Motor neuron (in vitro differentiated cells): ENCODE data around the gene PTBP3. TPM values are rescaled to one million over a fixed set of nuclear protein-coding genes. Genes with fewer than 3 reads are reported as not detected.
A peak's percentile ranks its signal among the peaks of the same experiment; 100 is the strongest.

Source experiments
- ATAC-seq, 8 experiments: fragments of 200-7000 bp; cut with Tn5 transposase; replicated peaks in 6 of 8; 2 replicates each; pipeline ENCODE4 v1.8.0; 2021; ENCODE audit warnings: mild to moderate bottlenecking in 8 of 8, moderate library complexity in 8 of 8
- H3K27ac ChIP-seq, 2 donors: fragments of 250-450 bp; sonication (Bioruptor Pico); 2 replicates each; pipeline ENCODE4 v1.9.0; 2021; ENCODE audit warnings: antibody characterized with exemption in 2 of 2, mild to moderate bottlenecking in 2 of 2, moderate library complexity in 1 of 2
- H3K4me1 ChIP-seq, 2 donors: fragments of 250-450 bp; sonication (Bioruptor Pico); replicated peaks in 1 of 2; 2 replicates each; pipeline ENCODE4 v1.6.1; 2021; ENCODE audit warnings: antibody characterized with exemption in 2 of 2, mild to moderate bottlenecking in 2 of 2, moderate library complexity in 1 of 2
- H3K4me3 ChIP-seq, 5 donors: fragments of 250-450 bp; sonication (Bioruptor Pico); 2 replicates each; pipeline ENCODE4 v1.9.0; 2021; ENCODE audit warnings: antibody characterized with exemption in 5 of 5, mild to moderate bottlenecking in 5 of 5, moderate library complexity in 4 of 5
- WGBS, 10 experiments: fragments of 450-650 bp; shearing (Covaris generic); methylation state at CpG; one replicate each; pipeline ENCODE4 v1.0.0; 2022; 5-methylcytosine and 5-hydroxymethylcytosine counted together
- in situ Hi-C, 9 experiments: fragments of 400-800 bp; cut with MboI; loops; one replicate each; pipeline ENCODE4 v1.15.0; 2021; ENCODE audit warnings: low sequenced_read_pairs in 9 of 9, low pct_unique_long_range_greater_than_20kb in 2 of 9; ENCODE audit not compliant: unreplicated experiment in 9 of 9
- total RNA-seq, 8 experiments: library from RNA; unstranded; fragments of 300-600 nt; gene quantifications; 2 replicates each; pipeline versions ENCODE4 v1.2.3 to v1.2.4, GENCODE V29; 2022

The PTBP3 gene, protein sequence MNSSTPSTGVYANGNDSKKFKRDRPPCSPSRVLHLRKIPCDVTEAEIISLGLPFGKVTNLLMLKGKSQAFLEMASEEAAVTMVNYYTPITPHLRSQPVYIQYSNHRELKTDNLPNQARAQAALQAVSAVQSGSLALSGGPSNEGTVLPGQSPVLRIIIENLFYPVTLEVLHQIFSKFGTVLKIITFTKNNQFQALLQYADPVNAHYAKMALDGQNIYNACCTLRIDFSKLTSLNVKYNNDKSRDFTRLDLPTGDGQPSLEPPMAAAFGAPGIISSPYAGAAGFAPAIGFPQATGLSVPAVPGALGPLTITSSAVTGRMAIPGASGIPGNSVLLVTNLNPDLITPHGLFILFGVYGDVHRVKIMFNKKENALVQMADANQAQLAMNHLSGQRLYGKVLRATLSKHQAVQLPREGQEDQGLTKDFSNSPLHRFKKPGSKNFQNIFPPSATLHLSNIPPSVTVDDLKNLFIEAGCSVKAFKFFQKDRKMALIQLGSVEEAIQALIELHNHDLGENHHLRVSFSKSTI
- 10 to 100 TPM; 17.9 to 57.0 (median 26.1) TPM for total RNA-seq

DNA sequence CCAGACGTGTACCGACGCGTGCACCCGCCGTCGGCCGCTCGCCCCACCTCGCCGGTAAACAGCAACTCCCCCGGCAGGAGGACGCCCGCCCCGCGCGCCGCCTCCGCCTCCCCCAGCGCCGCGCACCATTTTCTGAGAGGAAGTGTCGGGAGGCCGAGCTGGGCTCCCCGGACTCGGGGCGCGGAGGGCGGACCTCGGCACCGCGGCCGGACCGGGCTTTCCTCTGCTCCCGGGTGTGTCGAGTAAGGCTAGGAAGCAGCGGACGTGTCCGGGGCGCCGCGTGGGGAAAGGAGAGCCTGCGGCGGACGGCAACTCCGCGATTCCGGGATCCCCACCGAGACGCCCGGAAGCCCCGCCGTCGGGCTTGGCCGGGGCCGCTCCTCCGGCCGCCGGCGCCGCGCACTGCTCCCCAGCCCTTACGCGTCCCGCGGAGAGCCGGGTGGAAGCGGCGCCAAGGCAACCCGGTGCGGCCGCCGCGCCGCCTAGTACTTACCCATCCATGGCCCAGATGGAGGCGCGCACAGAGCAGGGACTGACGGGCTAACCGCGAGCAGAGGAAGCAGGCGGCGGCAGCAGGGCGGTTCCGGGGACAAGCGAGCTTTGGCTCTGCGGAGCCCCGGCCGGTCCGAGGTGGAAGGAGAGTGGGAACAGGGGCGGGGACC lies at the start of gene PTBP3:
PTBP3 (minus strand) TSS at position 643 of the 662 bp plus-strand sequence. CDS start 35,754 bp downstream, outside the sequence.
- peak; percentile 68 to 85 (median 80) for ATAC-seq
- in situ Hi-C loops: no loop called here
- Histone ChIP-seq H3K4me3 (peak within 1 kb of the TSS; percentile 79 to 96 (median 87)), H3K4me1 (peaks cover 0 to 14% of the 10 kb centered on the region in 2 donors), H3K27ac (peak within 1 kb of the TSS; percentile 88 to 89)
- 0% methylated on average over 1 to 17 of the region's 90 CpGs; no CpG with 5 or more reads in 7 of the 10 experiments for WGBS, 10 experiments

GRCh38 chr9:112382501-112383364 lies 49.3 kb upstream of the PTBP3 start:
- in situ Hi-C loops: loop anchor here in 1 of 9 experiments (10.0 kb wide), 1 partner anchor 62 kb away; no protein-coding TSS in a partner anchor
- no peak for ATAC-seq
- Histone ChIP-seq H3K4me1 (peaks cover 6 to 11% of the 10 kb centered on the region in 2 donors), H3K27ac (no peak overlapping the region), H3K4me3 (no peak overlapping the region)
- WGBS, 10 experiments: 72 to 100% (median 90%) methylated on average over 3 to 11 of the region's 11 CpGs

GRCh38 chr9:112382066-112382465 lies 48.6 kb upstream of the PTBP3 start:
- ATAC-seq: no peak
- 93 to 100% (median 95%) methylated on average over 1 to 7 of the region's 7 CpGs; no CpG with 5 or more reads in 1 of the 10 experiments for WGBS, 10 experiments
- in situ Hi-C loops: loop anchor here in 1 of 9 experiments (10.0 kb wide), 1 partner anchor 63 kb away; no protein-coding TSS in a partner anchor
- H3K27ac ChIP-seq: no peak overlapping the region
- no peak overlapping the region for H3K4me3 ChIP-seq
- peaks cover 7 to 18% of the 10 kb centered on the region in 2 donors for H3K4me1 ChIP-seq

GRCh38 chr9:112380825-112381221 lies 47.4 kb upstream of the PTBP3 start:
- in situ Hi-C loops: loop anchor here in 1 of 9 experiments (10.0 kb wide), 1 partner anchor 64 kb away; no protein-coding TSS in a partner anchor
- ATAC-seq: no peak
- 6 to 82% (median 48%) methylated on average over 2 to 6 of the region's 7 CpGs; no CpG with 5 or more reads in 1 of the 10 experiments for WGBS, 10 experiments
- peaks cover 9 to 22% of the 10 kb centered on the region in 2 donors for H3K4me1 ChIP-seq
- H3K4me3 ChIP-seq: peak overlapping the region; percentile 62 to 94 (median 78)
- H3K27ac ChIP-seq: no peak overlapping the region

- WGBS, 10 experiments: 0 to 3% (median 0%) methylated on average over 1 to 18 of the region's 43 CpGs; no CpG with 5 or more reads in 1 of the 10 experiments
- in situ Hi-C loops: loop anchor here in 1 of 9 experiments (10.0 kb wide), 1 partner anchor 65 kb away; no protein-coding TSS in a partner anchor
- ATAC-seq: peak in 7 of 8 experiments; percentile 48 to 69 (median 65)
Measured at GRCh38 chr9:112380102-112380824, 46.8 kb upstream of the PTBP3 start, which contains the start of gene HSDL2. HSDL2 (plus strand) TSS chr9:112380108; CDS start chr9:112380164, 56 bp downstream.

DNA sequence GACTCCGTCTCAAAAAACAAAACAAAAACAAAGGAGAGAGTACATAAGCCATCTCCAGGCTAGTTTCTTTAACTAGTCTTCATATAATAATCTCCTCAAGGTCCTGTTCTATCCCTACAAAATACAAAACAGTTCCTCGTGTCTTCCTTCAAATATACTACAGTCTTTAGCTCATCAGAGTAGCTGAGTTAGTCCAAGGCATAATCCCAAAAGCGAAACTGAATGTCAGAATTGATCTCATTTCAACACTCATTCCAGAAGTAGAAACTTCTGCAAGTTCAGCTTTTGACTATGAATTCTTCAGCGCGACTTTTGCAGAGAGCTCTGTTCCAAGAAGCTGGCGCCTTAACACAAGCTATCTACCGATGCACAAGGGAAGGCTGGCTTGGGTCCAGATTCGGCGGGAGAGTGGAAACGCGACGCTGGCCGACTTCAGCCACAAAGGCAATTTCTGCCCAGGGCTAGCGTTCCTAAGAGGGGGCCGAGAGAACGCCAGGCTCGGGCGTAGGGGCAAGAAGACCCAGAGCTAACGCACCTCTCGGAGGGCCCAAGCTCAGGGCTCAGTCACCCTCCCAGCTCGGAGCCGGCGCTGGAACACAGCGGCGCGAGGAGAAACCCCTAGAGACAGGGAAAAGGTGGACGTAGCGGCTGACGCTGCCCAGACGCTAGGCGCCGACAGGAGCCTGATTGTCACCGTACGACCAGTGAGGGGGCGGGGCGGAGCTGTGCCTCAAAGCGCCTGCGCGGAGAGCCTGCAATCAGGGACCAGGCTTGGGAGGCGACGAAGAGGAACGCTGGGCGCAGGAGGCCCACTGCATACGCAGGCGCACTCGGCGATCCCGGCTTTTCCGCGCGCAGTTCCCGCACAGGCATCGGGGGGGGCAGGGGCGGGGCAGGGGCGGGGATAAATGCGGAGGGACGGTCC lies 46.0 kb upstream of the PTBP3 start:
- WGBS, 10 experiments: 0 to 30% (median 2%) methylated on average over 1 to 27 of the region's 57 CpGs; no CpG with 5 or more reads in 1 of the 10 experiments
- Histone ChIP-seq H3K4me3 (peak overlapping the region; percentile 62 to 94 (median 78)), H3K4me1 (peaks cover 5 to 17% of the 10 kb centered on the region in 2 donors), H3K27ac (peak overlapping the region; percentile 88 to 90)
- in situ Hi-C loops: loop anchor here in 1 of 9 experiments (10.0 kb wide), 1 partner anchor 65 kb away; no protein-coding TSS in a partner anchor
- peak; percentile 86 to 95 (median 94) for ATAC-seq

More at GRCh38 chr9:112380102-112380824, 46.8 kb upstream of the PTBP3 start, which contains the start of gene HSDL2:
- Histone ChIP-seq H3K4me1 (peaks cover 9 to 22% of the 10 kb centered on the region in 2 donors), H3K27ac (peak within 1 kb of the TSS; percentile 88 to 90), H3K4me3 (peak within 1 kb of the TSS; percentile 62 to 94 (median 78))

- Histone ChIP-seq H3K4me3 (peak overlapping the region; percentile 62 to 94 (median 78)), H3K4me1 (peaks cover 4 to 13% of the 10 kb centered on the region in 2 donors), H3K27ac (peak overlapping the region; percentile 88 to 90)
- in situ Hi-C loops: no loop called here
- WGBS, 10 experiments: 9 to 69% (median 36%) methylated on average over 1 to 25 of the region's 27 CpGs
- ATAC-seq: peak in 1 of 8 experiments; percentile 1
Measured at GRCh38 chr9:112378328-112379176, 45.1 kb upstream of the PTBP3 start.

- H3K4me3 ChIP-seq: peak overlapping the region; percentile 62 to 94 (median 78)
- 60 to 100% (median 87%) methylated on average over 1 of the region's 1 CpG; no CpG with 5 or more reads in 4 of the 10 experiments for WGBS, 10 experiments
- peaks cover 4 to 13% of the 10 kb centered on the region in 2 donors for H3K4me1 ChIP-seq
- ATAC-seq: no peak
- H3K27ac ChIP-seq: no peak overlapping the region
- in situ Hi-C loops: no loop called here
Measured at GRCh38 chr9:112377684-112378327, 44.4 kb upstream of the PTBP3 start.

DNA sequence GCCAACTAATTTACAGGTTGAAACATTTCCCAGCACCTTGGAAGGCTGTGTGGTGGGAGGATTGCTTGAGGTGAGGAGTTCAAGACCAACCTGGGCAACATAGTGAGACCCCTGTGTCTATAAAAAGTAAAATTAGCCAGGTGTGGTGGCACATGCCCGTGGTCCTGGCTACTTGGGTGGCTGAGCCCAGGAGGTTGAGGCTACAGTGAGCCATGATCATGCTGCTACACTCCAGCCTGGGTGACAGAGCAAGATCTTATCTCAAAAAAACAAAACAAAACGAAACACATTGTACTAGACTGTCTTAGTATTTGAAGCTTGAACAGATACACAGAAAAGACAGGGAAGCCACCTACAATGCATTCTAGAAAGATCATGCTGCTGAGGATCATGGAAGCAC lies 43.7 kb upstream of the PTBP3 start:
- H3K4me3 ChIP-seq: peak overlapping the region in 3 of 5 donors; percentile 78 to 94 (median 88)
- no peak for ATAC-seq
- peaks cover 4 to 13% of the 10 kb centered on the region in 2 donors for H3K4me1 ChIP-seq
- WGBS, 10 experiments: 50 to 100% (median 84%) methylated on average over 1 to 2 of the region's 2 CpGs; no CpG with 5 or more reads in 4 of the 10 experiments
- no peak overlapping the region for H3K27ac ChIP-seq
- in situ Hi-C loops: no loop called here
